Skeletal muscle cell (primary cell): ENCODE measurements around the gene LCMT2.

ENCODE experiments used
- DNase-seq: peaks from one replicate; pipeline ENCODE4 v3.0.0-alpha.2; 2010; ENCODE audit warnings: low read depth
- H3K4me3 ChIP-seq: 2 replicates; pipeline ENCODE4 v1.5.1; 2011; ENCODE audit warnings: low read depth, mild to moderate bottlenecking, control low read depth, low read length, moderate library complexity

The LCMT2 gene

DNA sequence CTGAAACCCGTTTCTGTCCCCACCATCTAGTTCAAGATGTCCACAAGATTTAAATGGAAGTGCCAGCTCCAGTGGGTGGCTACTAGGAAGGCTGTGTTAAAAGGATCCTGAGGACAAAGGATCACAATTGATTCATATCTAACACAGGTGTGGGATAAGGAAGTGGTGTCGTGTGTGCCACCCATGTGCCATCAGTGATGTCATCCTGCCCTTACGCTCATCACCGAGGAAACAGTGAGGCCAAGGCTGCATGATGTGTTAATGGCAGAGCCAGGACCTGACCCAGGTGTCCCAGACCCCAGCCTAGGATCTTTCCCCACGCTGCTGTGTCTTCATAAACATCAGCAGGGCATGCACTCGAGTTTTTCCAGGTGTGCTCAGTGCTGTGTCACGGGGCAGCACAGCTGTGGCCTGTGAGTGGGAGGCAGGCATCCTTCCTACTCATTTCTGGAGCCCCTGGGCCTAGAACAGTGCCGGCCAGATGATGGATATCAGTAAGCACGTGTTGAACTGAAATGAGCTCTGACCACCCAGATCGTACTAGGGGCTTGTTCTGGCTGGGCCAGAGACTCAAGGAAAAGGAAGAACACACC lies 53.0 kb downstream of the LCMT2 start:
- no peak overlapping the region for H3K4me3 ChIP-seq
- no peak for DNase-seq

DNA sequence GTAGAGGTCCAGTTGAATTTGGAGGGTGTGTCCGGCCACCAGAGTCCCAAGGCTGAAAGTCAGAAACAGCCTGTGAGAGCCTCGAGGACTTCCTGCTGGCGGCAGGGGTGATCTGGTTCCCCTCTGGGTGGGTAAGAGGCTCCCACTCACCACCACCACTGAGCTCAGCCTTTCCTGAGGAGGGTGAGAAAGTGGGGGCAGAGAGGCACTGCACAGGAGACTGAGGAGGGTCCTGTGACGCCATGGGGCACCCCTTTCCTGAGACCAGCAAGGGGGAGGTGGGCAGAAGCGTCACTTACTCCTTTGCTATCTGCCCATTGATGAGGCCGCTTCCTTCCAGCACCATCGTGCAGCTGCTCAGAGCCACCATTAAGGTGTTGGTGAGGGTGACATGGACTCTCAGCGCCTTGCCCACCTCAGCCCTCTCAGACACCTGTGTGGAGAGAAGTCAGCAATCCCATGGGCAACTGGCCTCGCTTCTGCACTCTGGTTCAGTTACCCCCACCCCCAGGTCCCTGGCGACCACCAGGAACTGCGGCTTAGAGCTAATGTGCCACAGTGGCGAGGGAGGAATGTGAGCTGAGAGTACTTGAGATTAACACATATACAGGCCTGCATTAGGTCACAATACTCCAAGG lies 53.7 kb downstream of the LCMT2 start:
- DNase-seq: no peak
- no peak overlapping the region for H3K4me3 ChIP-seq

DNA sequence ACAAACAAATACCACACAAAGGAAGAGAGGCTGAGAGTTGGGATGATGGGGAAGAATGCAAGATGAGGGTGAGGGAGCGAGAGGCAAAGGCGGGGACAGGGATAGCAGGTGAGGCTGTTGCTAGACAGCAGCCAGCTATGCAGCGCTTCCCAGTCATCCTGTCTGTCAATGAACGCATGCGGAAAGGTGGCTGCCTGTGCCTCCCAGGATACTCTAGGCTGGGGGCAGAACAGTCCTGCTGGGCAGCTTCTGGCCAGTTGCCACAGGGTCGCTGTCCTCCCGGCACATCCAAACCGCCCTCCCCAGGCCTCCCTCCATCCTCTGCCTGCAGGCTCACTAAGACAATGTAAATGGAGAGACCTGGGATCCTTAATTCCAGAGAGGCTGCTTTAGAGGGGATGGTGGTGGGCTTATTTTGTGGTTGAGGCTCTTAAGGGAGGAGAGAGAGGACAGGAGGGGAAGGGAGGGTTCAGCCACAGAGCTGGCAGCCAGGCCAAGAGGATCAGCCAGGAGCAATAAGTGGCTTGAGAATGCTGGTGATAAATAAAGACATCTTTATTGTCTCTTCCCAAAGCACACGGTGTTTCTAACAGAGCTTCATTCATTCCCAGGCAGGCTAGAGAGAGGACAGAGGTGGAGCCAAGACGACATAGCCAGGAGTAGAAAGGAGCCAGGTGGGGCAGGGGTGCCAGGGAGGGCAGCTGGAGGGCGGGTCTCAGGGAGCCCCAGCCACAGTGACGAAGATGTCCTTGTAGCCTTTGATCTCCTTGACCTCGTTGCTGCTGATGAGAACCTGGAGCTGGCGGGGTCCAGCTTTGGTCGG lies 54.4 kb downstream of the LCMT2 start:
- H3K4me3 ChIP-seq: no peak overlapping the region
- no peak for DNase-seq

DNA sequence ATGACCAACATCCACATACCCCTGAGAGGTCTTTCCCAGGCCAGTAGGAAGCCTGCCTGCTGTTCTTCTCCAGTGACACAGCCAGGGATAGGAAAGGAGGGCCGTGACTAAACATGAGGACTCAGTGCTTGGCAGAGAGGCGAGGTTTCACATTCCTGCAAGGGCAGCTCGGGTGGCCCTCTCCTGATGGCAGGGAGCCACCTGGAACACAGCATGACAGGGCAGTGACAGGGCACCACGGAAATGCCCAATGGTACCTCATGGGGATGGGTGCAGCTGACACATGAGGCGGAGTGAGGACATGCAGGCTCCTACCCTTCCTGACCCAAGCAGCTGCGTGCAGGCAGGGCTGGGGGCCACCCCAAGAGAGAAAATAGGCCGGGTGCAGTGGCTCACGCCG lies 56.2 kb downstream of the LCMT2 start:
- no peak overlapping the region for H3K4me3 ChIP-seq
- DNase-seq: no peak
